ELR (cell line): ENCODE measurements around the gene RPL27A.

Source experiments
- DNase-seq: peaks from one replicate; pipeline ENCODE4 v3.0.0-alpha.2; 2015; ENCODE audit warnings: low read depth

Gene RPL27A

DNA sequence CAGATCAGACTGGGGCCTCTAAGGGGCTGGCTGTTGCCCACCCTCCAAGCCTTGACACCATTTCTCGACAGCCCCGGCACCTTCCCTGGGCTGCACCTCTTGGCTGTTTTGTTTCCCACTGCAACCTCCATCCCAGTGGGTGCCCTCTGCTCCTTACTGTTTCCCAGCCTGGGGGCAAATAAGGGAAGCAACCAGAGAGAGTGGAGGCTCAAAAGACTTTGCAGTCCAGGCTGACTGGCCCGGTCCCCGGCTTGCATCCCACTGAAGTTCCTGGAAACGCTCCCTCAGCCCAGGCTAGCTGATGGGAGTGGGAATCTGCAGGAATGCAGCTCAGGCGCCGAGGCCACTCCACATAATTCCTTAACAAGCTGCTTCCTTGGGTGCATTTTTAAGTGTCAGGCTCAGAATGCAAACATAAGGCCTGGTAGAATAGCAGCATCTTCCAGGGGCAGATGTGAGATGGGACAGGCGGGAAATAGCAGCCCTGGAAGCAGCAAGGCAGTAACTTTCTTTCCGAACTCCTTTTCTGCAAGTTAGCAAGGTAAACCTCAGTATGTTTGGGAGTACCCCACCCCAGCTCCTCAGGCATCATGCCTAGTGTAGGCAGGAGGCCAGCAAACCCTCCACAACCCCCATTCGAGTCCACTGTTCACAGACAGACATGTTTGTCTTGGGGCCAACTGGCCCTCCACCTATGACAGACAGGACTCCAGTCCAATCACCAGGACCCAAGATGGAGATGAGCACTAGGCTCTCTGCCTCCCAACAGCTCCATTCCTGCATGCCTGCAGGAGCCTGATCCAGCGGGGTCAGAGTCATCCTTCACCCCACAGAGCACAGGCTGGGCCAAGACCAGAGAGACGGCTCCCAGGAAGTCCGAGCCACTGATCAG, 39.3 kb downstream of the RPL27A start:
- peak; percentile 32 for DNase-seq

DNA sequence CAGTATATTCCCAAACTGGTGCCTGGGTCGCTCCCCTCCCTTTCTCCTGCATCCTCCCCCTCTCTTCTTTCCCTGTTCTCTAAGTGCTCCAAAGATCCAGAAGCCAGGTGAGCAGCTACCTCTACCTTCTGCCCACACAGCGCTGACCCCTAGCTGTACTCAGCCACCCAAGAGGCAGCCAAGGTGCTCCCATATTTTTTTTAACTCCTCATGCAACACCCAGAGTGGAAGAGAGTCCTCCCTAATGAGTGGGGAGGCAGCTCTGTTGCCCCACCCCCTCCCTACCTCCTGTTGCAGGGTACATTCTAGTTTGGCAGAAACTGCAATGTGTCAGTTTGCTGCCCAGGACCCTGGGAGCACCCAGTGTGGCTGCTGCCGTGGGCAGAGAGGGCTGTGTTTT, 40.2 kb downstream of the RPL27A start:
- no peak for DNase-seq

DNA sequence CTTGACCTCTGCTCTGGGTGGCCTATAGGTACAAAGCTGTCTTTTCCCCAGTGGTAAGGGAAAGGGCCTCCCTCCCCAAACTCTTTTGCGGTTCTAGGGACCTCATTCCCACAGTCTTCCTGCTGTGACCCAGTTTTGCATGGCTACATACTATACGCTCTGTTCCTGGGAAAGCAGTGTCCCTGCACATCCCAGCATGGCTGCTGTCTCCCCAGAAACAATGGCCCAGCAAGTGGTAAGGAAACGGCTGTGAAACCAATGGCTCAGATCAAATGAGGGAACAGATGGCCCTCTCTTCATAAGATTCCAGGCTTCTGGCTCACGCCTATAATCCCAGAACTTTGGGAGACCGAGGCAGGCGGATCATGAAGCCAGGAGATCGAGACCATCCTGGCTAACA, 41.1 kb downstream of the RPL27A start:
- DNase-seq: no peak

DNA sequence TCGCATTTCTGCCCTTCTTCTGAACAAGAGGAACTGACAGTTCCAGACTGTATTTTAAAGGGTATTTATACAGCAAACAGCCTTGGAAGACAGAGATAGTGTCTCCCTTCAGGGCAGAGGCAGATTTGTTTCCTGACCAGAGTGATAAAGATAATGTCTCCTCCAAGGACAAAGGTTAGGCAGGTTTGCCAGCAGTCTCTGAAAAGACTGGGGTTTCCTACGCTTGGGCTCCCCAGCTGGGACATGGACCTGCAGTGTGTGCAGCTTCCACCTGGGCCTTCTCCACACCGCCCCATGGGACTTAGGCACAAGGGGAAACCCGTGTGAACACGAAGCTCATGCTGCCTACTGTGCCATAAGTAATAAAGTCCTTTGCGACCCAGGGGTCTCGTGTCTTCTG, 42.1 kb downstream of the RPL27A start:
- DNase-seq: no peak

DNA sequence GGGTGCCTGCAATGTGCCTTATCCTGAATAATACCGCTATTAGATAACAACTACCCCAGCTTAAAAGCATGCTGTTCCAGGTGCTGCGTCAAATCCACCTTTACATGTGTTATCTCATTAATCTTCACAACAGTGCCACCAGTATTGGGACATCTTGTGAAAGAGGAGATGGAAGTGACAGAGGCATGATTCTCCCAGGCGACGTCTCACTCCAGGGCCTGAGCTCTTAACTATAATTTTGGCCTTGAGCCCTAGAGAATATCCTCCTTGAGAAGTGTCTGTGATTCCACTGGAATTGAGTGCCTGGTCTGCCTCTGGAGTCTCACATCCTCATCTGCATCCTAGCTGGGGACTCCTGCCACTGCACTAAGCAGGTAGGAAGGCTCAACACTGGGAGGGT, 43.8 kb downstream of the RPL27A start:
- no peak for DNase-seq

DNA sequence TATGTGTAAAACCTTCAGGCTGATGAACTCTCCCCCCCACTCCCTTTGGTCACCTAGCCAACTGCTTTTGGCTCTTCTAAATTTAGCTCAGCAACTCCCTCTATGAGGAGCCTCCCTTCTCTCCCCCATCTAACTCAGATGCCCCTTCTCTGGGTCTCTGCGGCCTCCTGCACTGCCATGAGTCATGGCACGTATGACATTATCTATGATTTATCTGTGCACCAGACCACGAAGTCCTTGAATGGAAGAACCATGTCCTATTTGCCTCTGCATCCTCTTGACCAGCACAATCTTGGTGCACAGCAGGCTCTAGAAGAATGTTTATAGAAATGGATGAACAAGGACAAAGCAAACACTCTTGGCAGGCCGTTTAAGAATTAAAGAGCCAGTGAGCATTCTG, 46.0 kb downstream of the RPL27A start:
- DNase-seq: peak; percentile 58

DNA sequence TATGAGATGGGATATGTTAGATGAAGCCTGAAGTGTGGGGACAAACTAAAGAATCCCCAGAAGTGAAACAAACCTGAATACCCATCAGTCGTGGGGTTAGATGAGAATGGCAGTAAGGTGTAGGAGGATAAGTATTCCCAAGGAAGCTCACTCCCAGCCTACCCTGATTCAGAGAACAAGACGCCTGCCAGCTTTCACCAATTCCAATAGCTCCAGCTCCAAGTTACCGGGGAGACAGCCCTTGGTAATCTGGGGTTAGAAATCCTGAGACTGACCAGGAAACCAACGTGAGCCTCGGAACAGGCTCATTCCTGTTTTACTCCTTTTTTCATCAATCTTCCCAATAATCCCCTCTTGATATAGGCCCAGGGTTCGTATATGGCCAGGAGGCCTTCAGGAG, 46.5 kb downstream of the RPL27A start:
- DNase-seq: no peak

DNA sequence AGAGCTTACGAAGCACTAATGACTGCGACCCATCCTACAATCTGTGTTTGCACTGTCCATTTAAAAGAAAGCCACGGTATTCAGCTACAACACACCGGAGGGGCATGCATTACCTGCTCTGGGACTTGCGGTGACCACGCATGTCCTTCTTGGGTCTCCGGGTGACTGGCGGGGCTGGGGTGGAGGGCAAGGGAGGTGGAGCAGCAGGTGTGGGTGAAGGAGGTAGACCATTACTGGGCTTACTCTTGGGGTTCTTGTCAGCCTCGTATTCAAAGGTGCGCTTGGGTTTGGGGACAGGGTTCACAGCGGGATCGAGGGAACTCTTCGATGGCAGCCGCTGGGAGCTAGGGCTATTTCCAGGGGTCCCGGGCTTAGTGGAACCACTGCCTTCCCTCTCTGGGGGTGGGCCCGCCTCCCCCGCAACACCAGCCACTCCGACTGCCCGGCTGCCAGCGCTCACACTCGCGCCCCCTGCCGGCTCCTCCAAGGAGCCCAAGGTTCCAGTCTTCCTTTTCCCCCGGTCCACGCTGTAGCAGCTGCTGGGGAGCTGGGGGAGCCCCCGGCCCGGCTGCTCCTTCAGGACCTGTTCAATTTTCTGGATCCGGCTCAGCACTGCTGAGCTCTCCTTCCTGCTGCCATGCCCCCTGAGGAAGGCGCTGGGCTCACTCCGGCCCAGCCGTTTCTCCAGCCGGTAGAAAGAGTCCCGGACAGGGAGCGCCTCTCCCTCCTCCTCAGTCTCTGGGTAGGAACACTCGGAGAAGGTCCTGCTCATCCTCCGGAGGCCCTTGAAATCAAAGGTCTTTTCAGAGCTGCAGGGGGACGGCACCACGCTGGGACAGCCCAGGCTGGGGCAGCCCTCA, 47.5 kb downstream of the RPL27A start:
- no peak for DNase-seq

DNA sequence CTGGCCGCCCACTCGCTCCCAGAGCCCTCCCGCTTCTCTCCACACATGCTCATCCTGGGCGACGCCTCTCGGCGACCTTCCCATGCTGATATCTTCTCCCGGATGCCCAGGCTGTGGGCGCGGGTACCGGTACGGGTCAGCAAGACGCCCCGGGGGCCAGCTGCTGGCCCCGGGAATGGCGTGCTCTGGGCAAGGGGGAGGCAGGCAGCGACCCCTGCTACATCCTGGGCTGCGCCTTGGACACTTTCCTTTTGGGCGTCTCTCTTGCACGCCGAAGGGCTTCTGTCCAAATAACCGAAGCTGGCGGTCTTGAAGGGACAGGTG, 48.1 kb downstream of the RPL27A start:
- DNase-seq: no peak

DNA sequence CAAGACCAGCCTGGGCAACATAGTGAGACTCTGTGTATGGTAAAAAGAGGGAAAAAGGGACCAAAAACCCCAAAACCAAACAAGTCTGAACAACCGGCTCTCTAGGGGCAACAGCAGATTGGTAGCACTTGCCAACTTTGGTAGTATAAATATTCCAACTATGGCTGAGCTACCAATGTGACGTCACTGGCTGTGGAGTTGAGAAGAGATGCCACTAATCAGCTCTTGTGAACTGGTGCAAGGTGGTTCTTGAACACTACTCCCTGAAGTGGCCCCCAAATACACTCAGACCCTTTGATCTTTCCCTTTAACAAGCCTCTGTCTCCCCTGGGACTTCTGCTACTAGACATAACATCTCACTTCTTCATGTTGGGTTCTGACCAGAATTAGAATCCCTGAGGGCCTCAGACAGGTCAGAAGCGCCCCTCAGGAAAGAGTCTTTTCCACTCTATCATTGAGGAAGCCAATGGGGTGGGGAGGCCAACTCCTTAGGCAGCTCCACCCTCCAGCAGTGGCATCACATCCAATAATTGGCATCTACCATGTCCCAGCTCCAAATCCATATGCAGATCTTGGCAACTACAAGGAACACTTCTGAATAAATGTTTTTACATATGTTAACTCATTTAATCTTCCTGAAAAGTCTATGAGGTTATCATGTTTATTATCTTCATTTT, 49.2 kb downstream of the RPL27A start:
- no peak for DNase-seq

DNA sequence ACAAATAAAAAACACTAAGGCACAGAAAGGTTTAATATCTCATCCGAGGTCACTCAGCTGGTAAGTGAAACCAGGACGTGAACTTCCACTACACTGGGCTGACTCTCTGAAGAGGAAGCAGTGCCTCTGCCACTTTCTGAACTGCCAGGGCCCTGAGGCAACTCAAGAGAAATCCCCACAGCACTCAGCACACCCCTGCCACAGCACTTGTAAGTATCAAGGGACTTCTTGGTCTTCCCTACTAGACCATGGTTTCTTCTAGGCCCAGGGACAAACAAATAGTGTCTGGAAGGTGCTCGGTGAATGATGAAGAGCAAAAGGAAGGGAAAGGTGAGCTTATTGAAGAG, 49.7 kb downstream of the RPL27A start:
- no peak for DNase-seq

DNA sequence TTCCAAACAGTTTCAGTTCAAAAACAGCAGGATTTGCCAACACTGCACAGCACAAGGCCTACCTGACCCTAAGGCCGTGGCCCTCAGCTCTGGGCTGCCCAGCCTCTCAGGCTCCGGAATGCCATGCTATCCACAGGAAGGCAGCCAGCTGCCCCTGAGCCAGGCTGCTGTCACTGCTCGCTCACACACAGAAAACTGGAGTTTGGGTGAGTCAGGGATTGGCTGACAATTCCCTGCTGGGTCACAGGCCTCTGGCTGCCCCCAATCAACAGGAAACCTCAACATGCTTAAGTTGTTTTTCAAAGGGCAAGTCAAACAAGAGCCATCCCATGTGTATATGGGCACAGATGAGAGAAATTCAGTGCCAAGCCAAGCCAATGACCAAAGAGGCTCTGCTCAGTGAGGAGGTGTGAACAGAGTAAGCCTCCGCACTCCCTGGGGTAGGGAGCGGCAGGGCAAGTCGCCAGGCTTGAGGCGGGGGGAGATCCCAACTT, 50.2 kb downstream of the RPL27A start:
- peak; percentile 80 for DNase-seq

DNA sequence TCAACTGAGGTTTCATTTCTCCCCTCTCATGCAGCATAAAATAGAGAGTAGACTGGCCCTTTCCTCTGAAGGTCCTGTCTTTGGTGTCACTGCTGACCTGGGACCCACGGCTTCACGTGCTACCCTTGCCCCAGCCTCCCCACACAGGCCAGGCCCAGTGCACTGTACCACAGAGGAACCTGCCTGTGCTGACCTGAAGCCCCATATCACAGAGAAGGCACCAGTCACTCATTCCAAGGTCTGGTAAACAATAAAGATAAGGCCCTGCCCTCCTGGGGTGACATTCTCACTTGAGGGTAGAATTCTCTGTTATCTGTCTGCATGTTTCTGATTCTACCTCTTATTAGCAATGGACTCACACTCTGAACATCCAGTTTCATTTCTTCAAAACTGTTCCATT, 51.3 kb downstream of the RPL27A start:
- DNase-seq: no peak

DNA sequence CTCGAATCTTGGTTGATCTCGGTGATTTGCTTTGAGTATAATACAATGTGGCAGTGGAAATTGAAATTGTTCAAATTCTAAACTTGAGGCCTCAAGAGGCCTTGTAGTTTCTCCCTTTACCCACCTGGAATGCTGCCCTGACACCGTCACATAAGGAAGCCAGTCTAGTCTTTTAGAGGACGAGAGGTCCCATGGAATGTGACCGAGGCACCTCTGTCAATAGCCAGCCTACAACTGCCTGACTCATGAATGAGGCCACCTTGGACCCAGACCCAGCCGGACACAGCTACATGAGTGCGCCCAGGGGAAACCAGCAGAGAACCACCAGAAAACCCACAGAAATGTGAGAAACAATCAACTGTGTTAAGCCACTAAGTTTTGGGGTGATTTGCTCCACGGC, 52.5 kb downstream of the RPL27A start:
- DNase-seq: no peak

DNA sequence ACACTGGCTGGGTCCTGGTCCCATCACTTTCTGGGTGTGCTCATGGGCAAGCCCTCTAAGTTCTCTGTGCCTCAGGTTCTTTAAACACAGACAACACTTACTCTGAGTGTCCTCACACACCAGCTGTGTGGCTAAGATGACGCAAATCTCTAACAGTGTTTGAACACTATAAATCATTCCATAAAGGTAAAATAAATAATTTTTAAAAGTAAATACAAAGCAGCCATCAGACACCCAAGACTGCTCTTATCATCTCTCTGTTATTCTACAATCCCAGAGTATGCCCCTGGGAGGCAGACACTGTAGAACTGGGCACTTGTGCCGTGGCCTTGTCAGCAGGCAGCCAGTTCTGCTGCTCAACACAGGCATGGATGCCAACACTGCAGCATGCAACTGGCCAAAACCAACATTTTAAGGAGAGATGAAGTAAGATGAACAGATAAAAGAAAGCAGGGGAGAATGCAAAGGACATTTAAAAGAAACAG, 56.8 kb downstream of the RPL27A start:
- no peak for DNase-seq
